ENCODE measurements around the gene SEMA3C. TPM values are rescaled to one million over a fixed set of nuclear protein-coding genes. Genes with fewer than 3 reads are reported as not detected.

Gene SEMA3C
- total RNA-seq, 1 donor from 2014 or later: not detected

GRCh38 chr7:80748363-80749042, 170.3 kb downstream of the SEMA3C start:
- intact Hi-C loops (cut with micrococcal nuclease): no loop called here

DNA sequence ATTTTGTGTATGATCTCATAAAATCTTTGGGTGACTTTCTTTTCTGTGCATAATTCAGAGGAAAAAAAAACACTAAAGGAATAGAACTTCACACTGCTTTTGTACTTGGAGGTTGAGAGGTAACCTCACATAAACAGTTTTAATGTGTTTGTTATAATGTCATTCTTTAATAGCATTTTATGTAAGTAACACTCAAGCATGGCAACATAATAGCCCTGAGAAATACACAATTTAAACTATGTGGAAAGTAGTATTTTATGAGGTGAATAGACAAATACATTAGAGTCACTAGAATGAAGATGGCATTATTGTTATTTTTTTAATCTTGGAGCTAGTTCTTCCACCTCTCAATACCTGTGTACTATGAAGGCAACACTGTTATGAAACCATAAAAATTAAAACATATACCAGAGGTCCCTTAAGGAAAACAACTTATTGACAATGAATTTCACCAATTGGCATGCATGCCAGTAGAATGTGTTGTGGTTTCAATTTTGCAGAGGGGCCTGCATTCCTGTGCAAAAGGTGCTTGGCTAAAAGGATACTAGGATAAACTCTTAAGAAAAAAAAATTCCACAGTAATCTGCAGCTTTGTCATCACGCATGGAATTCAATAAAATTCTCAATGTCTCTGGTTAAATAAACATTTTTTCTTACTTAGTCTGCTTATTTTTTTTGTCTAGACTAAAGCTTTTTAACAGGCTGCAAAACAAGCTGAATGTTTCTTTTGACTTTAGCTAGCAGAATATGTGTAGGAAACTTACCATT, 177.9 kb downstream of the SEMA3C start:
- intact Hi-C loops (cut with micrococcal nuclease): no loop called here

DNA sequence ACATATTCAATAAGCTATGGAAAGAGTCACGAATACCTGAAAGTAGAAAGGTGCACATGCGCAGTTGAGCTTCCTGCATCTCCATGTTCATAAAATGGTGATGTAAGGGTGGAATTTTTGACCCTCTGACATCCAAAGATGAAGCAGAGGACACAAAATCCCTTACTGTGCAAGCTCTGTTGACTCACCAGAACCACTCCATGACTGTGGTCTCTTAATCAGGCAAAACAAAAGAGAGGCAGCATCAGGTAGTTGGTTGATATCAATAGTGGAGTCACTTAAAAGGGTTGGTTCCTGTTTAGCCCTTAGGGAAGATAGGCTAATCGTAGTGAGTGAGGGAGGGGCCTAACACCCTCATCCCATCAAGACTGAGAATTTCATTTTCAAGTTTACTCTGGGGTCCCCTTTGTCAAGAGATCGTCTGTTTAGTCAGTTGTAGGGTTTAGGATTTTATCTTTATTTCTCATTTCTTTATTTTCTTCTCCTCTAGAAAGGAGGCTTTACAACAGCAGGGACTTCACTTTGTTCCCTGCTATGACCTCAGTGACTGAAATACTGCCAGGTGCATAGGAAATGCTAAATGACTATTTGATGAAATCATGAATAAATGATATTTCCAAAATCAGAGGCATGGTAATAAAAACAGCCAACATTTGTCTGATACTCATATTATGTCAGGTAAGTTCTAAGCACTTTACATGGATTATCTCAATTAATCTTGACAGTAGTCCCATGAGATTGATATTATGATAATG, 182.3 kb downstream of the SEMA3C start:
- intact Hi-C loops (cut with micrococcal nuclease): no loop called here

DNA sequence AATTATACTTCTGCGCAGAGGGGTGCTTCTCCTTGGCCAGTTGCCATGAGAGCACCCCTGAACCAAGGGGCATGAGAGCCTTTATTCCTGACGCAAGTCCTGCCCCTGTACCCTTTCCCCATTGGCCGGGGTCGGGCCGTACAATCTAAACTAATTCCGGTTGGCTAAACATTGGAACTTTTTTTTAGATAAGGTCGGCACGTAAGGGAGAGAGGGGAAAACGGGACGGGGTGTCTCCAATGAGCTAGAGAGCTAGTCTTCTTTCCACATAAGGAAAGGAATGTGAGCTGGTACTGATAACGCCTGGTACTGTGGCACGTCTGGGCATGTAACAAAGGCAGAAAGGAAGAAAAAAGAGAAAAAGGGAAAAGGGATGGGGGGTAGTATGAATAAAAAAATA, 183.5 kb downstream of the SEMA3C start:
- intact Hi-C loops (cut with micrococcal nuclease): no loop called here

DNA sequence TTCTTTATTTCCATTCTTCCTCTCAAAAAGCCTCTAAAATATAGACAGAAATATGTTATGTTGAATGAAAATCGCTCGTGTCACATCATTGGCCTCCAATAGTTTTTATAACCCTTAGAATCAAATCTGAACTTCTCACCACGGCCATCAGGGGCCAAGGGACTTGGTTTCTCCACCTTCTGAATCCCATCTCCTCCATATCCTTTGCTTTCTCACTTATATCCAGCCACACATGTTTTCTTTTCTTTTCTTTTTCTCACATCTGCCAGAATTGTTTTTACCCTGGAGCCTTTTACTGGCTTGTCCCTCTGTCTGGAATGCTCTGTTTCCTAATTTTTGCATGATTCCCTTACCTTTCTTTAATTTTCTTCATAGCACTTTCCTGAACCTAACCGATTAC, 184.8 kb downstream of the SEMA3C start:
- intact Hi-C loops (cut with micrococcal nuclease): no loop called here

- intact Hi-C loops (cut with micrococcal nuclease): no loop called here
Observed at GRCh38 chr7:80733333-80733915, 185.4 kb downstream of the SEMA3C start.

DNA sequence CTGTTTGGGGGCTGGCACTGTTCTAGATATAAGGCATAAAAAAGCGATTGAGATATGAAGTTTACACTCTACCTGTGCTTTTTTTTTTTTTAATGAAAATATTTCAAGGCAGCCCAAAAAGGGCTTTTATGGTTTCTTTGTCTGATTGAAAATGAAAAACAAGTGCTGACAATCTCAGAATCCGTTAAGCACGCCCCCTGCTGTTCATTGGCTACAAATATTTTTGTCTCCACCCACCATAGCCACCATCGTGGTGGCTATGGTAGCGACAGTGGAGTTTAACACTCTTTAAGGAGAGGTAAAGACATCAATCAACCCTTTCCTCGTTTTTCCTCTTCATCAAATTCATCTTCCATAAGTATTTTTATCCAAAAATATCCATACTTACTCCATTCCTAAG, 186.2 kb downstream of the SEMA3C start:
- intact Hi-C loops (cut with micrococcal nuclease): no loop called here

- intact Hi-C loops (cut with micrococcal nuclease): no loop called here
Observed at GRCh38 chr7:80731281-80731680, 187.6 kb downstream of the SEMA3C start.

DNA sequence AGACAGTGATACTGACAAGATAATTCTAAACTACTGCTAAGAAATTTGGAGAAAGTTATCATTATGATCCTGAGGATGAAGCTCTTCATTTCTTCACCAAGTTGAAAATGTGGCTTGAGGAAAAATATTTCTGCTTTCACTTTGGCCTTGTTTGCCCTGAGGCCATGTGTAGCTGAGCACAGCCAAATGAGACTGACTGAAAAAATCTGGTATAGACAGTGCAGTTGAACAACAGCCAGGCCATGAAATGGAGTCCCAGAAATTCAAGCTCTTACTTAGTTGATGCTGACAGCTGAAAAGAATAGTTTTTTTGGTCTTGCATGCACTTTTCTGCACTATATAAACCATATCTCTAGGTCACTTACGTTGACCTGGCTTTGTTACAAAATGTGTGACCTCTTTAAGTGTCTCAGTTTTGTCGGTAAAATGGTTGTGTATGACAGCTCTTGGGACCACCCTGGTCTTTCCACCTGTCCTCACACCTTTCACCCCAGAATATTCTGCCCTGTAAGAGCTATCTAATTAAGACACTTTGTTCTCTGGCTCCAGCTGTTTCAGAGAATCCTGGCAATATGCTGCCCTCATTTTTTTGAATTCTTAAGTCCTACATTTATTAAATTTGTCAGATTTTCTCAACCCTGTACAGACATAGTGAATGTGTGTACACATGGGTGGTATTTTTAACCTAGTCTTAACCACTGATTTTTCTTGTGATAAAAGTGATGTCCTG, 189.1 kb downstream of the SEMA3C start:
- intact Hi-C loops (cut with micrococcal nuclease): no loop called here

GRCh38 chr7:80726666-80727065, 192.2 kb downstream of the SEMA3C start:
- intact Hi-C loops (cut with micrococcal nuclease): no loop called here

GRCh38 chr7:80725181-80725611, 193.7 kb downstream of the SEMA3C start:
- intact Hi-C loops (cut with micrococcal nuclease): no loop called here

GRCh38 chr7:80724249-80724871, 194.5 kb downstream of the SEMA3C start:
- intact Hi-C loops (cut with micrococcal nuclease): no loop called here

DNA sequence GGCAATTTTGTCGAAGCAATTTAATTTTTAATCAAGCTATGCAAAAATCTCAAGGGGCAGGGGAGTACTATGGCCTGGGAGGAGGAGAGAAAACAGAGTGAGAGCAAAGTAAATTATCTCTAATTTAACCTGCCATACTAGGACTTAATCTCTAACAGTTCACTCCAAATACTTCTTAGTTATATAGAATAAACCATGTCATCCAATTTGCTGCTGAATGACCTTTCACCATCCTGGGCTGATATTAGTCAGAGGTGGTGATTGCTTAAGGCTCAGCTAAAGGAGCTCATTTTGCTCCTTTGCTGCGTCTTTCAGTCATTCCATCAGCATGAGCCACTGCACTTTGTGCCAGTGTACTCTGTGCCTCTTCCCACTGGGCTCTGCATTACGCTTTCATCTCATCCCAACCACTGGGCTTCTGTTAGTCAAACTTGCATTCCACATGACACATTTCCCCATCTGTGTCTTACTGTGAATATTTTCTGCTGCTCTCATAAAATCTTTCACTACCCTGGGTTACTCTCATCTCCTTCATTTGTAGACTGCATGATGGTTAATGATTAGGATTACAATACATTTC, 196.1 kb downstream of the SEMA3C start:
- intact Hi-C loops (cut with micrococcal nuclease): no loop called here

- intact Hi-C loops (cut with micrococcal nuclease): no loop called here
Observed at GRCh38 chr7:80721883-80722615, 196.8 kb downstream of the SEMA3C start.

GRCh38 chr7:80720146-80720545, 198.7 kb downstream of the SEMA3C start:
- intact Hi-C loops (cut with micrococcal nuclease): no loop called here

DNA sequence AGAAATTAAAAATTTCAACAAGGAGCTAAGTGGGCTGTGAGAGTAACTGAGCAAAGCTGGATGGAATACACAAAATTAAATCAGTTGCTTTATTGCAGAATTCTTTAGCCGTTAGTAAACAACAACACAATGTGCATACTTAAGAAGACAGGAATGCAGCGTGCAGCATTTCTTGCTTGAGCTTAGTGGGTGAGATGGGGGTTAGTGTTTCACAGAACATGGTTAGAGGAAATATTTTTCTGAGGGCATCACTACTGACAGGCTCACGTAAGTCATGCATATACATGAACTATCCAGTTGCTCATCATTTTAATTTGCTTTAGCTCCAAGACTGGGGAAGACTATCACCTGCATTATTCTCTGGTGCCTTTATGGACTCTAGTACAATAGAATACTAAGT, 199.6 kb downstream of the SEMA3C start:
- intact Hi-C loops (cut with micrococcal nuclease): no loop called here

DNA sequence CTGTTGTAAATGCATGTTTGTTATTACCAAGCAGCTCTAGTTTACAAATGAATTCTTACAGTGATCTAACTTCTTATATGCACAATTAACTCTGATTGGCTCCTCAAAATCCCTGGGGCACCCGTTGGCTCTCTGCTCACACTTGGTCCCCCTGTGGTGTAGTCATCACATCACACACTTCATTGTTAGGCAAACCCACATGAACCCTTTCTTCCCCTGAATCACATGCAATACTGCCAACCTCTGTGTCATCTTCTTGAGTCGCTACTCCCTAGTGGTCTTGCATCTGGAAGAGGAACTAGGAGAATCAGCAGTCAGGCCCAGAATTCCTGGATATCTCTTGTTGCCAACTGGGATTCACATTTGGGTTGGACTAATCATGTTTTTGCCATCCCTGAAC, 207.3 kb downstream of the SEMA3C start:
- intact Hi-C loops (cut with micrococcal nuclease): no loop called here

GRCh38 chr7:80708123-80708522, 210.7 kb downstream of the SEMA3C start:
- intact Hi-C loops (cut with micrococcal nuclease): no loop called here

GRCh38 chr7:80707318-80707717, 211.5 kb downstream of the SEMA3C start:
- intact Hi-C loops (cut with micrococcal nuclease): no loop called here
